BE2C (cell line): ENCODE measurements around the gene DNMT1.

Experiments
- DNase-seq: peaks from one replicate; pipeline ENCODE4 v3.0.0-alpha.2; 2020
- H3K27me3 ChIP-seq: fragments of 250-450 bp; sonication (Bioruptor Pico); 2 replicates; pipeline ENCODE4 v1.5.1; 2020; ENCODE audit warnings: mild to moderate bottlenecking
- H3K36me3 ChIP-seq: fragments of 250-450 bp; sonication (Bioruptor Pico); 2 replicates; pipeline ENCODE4 v1.5.1; 2020; ENCODE audit warnings: mild to moderate bottlenecking
- H3K4me1 ChIP-seq: fragments of 250-450 bp; sonication (Bioruptor Pico); 2 replicates; pipeline ENCODE4 v1.5.1; 2020
- H3K4me3 ChIP-seq: 2 replicates; pipeline ENCODE4 v1.5.1; 2011; ENCODE audit warnings: low read depth, low read length
- H3K9me3 ChIP-seq: fragments of 250-450 bp; sonication (Bioruptor Pico); 2 replicates; pipeline ENCODE4 v1.5.1; 2020
- TF ChIP-seq, protein P1 (sequence below): IDR thresholded peaks from 2 replicates; pipeline ENCODE4 v1.5.1; 2012; ENCODE audit warnings: mild to moderate bottlenecking, low read depth, low read length

DNMT1 gene

DNA sequence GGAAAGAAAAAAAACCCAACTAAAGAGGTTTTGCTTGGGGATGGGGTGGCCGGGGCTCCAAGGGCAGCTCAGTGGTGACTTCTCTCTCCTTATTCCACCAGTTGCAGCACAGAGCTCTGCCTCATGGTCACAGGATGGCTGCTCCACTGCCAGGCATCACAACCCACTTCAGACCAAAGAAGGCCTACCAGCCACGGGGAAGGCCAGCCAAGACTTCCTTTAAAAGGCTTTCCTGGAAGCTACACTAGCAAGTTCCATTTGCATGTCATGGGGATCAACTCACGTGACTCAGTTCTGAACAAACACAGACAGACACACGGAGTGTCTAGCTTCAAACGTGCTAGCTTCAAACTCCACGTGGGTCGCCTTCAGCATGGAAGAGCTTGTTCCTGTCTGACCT lies 61.8 kb downstream of the DNMT1 start:
- no peak overlapping the region for H3K4me3 ChIP-seq
- no peaks in the 10 kb centered on the region for H3K4me1 ChIP-seq
- H3K36me3 ChIP-seq: peaks cover 72% of the 10 kb centered on the region
- TF ChIP-seq, protein P1, sequence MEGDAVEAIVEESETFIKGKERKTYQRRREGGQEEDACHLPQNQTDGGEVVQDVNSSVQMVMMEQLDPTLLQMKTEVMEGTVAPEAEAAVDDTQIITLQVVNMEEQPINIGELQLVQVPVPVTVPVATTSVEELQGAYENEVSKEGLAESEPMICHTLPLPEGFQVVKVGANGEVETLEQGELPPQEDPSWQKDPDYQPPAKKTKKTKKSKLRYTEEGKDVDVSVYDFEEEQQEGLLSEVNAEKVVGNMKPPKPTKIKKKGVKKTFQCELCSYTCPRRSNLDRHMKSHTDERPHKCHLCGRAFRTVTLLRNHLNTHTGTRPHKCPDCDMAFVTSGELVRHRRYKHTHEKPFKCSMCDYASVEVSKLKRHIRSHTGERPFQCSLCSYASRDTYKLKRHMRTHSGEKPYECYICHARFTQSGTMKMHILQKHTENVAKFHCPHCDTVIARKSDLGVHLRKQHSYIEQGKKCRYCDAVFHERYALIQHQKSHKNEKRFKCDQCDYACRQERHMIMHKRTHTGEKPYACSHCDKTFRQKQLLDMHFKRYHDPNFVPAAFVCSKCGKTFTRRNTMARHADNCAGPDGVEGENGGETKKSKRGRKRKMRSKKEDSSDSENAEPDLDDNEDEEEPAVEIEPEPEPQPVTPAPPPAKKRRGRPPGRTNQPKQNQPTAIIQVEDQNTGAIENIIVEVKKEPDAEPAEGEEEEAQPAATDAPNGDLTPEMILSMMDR: no peak
- no peak for DNase-seq
- H3K27me3 ChIP-seq: no peaks in the 10 kb centered on the region
- no peaks in the 10 kb centered on the region for H3K9me3 ChIP-seq

DNA sequence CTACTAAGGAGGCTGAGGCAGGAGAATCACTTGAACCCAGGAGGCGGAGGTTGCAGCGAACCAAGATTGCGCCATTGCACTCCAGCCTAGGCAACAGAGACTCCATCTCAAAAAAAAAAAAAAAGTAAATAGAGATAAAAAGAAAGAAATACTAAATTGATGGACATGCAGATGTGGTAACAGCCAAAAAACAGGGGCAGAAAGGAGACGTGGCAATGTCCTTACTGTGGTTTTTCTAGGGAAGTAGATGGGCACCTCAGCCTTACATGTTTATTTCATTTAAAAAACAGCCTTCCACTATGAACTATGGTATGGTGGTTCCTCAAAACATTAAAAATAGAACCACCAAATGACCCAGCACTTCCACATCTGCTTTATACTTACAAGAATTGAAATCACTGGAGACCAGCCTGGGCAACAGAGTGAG lies 68.5 kb downstream of the DNMT1 start:
- DNase-seq: no peak
- H3K27me3 ChIP-seq: no peaks in the 10 kb centered on the region
- no peak overlapping the region for H3K4me3 ChIP-seq
- H3K9me3 ChIP-seq: no peaks in the 10 kb centered on the region
- peaks cover 15% of the 10 kb centered on the region for H3K36me3 ChIP-seq
- TF ChIP-seq, protein P1: no peak
- no peaks in the 10 kb centered on the region for H3K4me1 ChIP-seq

DNA sequence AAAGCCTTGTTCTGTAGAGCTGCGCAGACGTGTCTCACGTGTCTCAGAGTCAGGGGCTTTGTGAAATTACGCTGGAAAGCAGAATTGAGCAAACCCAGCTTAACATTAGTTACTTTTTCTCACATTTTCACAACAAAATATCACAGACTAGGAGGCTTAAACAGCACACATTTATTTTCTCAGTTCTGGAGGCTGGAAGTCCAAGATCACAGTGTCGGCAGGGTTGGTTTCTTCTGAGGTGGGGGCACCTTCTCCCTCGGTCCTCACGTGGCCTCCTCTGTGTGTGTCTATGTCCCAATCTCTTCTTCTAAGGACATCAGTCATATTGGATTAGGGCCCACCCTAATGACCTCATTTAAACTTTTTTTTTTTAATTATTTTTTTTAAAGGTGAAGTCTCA lies 70.3 kb downstream of the DNMT1 start:
- Histone ChIP-seq H3K4me3 (no peak overlapping the region), H3K4me1 (no peaks in the 10 kb centered on the region), H3K27me3 (no peaks in the 10 kb centered on the region), H3K36me3 (peaks cover 5% of the 10 kb centered on the region), H3K9me3 (no peaks in the 10 kb centered on the region)
- DNase-seq: no peak
- TF ChIP-seq, protein P1: no peak

DNA sequence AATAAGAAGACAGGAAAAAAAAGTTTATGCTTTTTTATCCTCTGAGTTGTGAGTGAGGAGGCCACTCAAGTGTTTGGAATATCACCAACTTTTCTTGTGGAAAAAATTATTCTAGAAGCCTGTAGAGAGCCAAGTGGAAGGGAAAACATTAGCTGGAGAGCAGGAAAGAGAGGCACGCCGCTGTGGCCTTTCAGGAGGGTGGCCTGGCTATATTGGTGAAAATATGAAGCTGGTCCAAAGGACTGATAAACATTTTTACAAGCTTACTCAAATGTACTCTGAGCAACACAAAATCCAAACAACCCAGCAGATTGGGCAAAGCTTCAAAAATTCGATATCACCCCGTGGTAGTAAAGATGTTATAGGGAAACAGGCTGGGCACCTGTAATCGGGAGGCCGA lies 72.7 kb downstream of the DNMT1 start:
- H3K9me3 ChIP-seq: no peaks in the 10 kb centered on the region
- H3K27me3 ChIP-seq: no peaks in the 10 kb centered on the region
- DNase-seq: no peak
- TF ChIP-seq, protein P1: no peak
- no peaks in the 10 kb centered on the region for H3K4me1 ChIP-seq
- H3K36me3 ChIP-seq: peaks cover 16% of the 10 kb centered on the region
- H3K4me3 ChIP-seq: no peak overlapping the region

DNA sequence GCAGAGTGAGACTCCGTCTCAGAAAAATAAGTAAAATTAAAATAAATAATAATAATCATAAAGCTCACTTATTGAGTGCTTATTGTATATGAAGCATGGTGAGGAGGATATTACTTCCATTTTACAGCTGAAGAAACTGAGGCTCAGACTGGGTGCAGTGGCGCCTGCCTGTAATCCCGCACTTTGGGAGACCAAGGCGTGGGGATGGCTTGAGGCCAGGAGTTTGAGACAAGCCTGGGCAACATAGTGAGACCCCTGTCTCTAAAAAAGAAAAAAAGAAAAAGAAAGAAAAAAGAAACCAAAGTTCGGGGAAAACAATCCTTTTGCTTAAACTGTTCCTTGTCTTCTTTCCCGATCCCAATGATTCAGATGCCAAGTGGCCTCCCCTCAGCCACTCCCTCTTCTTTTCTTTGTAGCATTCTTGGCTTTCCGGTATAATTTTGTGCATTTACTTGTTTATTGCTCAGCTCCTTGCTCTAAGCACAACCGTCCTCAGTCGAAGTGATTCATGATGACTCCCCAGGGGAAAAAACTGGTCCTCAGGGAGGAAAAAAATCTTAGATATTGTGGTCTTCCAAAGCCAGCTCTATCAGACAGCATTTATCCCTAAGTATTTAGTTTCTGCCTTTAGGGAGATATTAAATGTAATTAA lies 74.1 kb downstream of the DNMT1 start:
- H3K36me3 ChIP-seq: peaks cover 29% of the 10 kb centered on the region
- TF ChIP-seq, protein P1: no peak
- H3K9me3 ChIP-seq: no peaks in the 10 kb centered on the region
- no peak overlapping the region for H3K4me3 ChIP-seq
- no peaks in the 10 kb centered on the region for H3K27me3 ChIP-seq
- no peak for DNase-seq
- no peaks in the 10 kb centered on the region for H3K4me1 ChIP-seq

DNA sequence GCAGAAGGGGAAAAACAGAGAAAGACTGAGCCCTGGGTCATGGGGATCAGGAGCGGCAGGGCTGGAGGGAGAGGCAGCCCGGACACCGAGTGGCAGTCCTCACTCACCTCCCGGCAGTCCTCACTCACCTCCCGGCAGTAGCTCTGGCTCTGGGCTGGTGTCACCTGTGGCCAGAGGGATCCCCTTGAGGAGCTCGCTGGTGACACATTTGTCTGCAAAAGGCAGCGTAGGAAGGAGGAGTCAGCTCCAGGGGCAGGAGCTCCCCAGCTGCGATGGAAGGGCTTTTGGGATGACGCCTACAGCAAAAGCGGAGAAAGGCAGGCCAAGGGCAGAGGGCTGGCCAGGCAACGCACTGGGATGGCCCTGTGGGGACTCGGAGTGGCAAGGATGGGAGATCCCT lies 75.8 kb downstream of the DNMT1 start:
- TF ChIP-seq, protein P1: no peak
- DNase-seq: no peak

More for the DNA sequence above, 75.8 kb downstream of the DNMT1 start:
- H3K36me3 ChIP-seq: peaks cover 35% of the 10 kb centered on the region
- no peaks in the 10 kb centered on the region for H3K4me1 ChIP-seq
- H3K9me3 ChIP-seq: no peaks in the 10 kb centered on the region
- H3K27me3 ChIP-seq: no peaks in the 10 kb centered on the region
- peak overlapping the region; percentile 98 for H3K4me3 ChIP-seq
